ENCODE data around the gene CHI3L2. TPM values are rescaled to one million over a fixed set of nuclear protein-coding genes. Genes with fewer than 3 reads are reported as not detected.
A peak's percentile ranks its signal among the peaks of the same experiment; 100 is the strongest.

The CHI3L2 gene
- total RNA-seq, 1 donor from 2014 or later = not detected

DNA sequence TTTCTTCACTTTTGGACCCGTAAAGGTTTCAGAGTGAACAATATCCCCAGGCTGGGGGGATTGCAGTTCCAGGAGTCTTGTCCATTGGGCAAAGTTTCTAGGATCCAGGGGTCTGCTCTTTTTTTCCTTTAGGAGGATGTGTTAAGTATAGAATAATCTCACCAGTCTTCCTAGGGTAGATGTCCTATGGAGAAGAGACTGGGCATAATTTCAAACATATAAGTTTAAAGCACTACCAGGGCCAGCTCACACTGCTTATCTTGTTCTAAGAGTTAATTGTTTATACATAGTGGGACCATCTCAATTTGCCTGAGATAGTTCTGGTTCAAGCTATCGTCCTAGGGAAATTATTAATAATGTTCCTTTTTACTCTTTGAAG, 1.2 kb downstream of the CHI3L2 start:
- Mint-ChIP-seq H3K27me3 (ENCODE audit: low read depth, unreplicated experiment) (no peaks in the 10 kb centered on the region), H3K4me3 (ENCODE audit: unreplicated experiment) (no peak overlapping the region), H3K27ac (ENCODE audit: unreplicated experiment) (peak overlapping the region; percentile 93), H3K9me3 (ENCODE audit: unreplicated experiment) (no peaks in the 10 kb centered on the region), H3K4me1 (ENCODE audit: low read depth, unreplicated experiment) (peaks cover 37% of the 10 kb centered on the region), H3K36me3 (ENCODE audit: low read depth, unreplicated experiment) (no peaks in the 10 kb centered on the region)
- H3K79me2 ChIP-seq (ENCODE audit: insufficient read depth, low read length) = no peaks in the 10 kb centered on the region
- no peak for DNase-seq (ENCODE audit: low read depth)
- FAIRE-seq = no peak
- H3K4me2 ChIP-seq (ENCODE audit: low read length) = peak overlapping the region; percentile 74
- H3K4me3 ChIP-seq (ENCODE audit: insufficient read depth, low read depth, low read length) = no peak overlapping the region
- no peaks in the 10 kb centered on the region for H4K20me1 ChIP-seq (ENCODE audit: insufficient read depth, low read length)
- no peaks in the 10 kb centered on the region for H3K27me3 ChIP-seq (ENCODE audit: insufficient read depth, low read length)
- H3K27ac ChIP-seq (ENCODE audit: low read depth, low read length) = peak overlapping the region; percentile 58
- no peak overlapping the region for H2AFZ ChIP-seq (ENCODE audit: low read depth, low read length)
- TF ChIP-seq, protein P1, sequence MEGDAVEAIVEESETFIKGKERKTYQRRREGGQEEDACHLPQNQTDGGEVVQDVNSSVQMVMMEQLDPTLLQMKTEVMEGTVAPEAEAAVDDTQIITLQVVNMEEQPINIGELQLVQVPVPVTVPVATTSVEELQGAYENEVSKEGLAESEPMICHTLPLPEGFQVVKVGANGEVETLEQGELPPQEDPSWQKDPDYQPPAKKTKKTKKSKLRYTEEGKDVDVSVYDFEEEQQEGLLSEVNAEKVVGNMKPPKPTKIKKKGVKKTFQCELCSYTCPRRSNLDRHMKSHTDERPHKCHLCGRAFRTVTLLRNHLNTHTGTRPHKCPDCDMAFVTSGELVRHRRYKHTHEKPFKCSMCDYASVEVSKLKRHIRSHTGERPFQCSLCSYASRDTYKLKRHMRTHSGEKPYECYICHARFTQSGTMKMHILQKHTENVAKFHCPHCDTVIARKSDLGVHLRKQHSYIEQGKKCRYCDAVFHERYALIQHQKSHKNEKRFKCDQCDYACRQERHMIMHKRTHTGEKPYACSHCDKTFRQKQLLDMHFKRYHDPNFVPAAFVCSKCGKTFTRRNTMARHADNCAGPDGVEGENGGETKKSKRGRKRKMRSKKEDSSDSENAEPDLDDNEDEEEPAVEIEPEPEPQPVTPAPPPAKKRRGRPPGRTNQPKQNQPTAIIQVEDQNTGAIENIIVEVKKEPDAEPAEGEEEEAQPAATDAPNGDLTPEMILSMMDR (IDR thresholded peaks at IDR 0.05; ENCODE audit: insufficient read depth, low read depth, low read length) = no peak
- TF ChIP-seq EZH2 (IDR thresholded peaks at IDR 0.05; ENCODE audit: insufficient read depth, low read length) = no peak
- H3K36me3 ChIP-seq (ENCODE audit: insufficient read depth, low read length) = no peaks in the 10 kb centered on the region
- no peaks in the 10 kb centered on the region for H3K9me3 ChIP-seq (ENCODE audit: insufficient read depth, low read depth, low read length)
- peaks cover 24% of the 10 kb centered on the region for H3K4me1 ChIP-seq (ENCODE audit: insufficient read depth, low read length)
- H3K9ac ChIP-seq (ENCODE audit: low read length) = peak overlapping the region; percentile 42

DNA sequence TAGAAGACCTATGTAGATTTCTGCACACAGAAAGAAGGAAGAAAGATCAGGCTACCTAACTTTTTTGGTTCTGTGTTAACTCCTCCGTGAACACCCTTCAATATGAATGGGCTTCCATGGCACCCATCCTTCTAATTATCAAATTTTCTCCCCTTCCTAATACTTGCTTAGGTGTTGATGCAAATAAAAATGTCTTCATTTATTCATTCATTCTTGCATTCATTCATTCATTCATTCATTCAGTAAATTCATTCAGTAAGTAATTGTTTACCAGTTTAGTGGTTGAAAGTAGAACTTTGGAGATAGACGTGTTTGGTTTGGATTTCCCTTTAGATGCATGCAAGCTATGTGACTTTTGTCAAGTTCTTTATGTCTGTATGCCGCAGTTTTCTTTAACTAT, 4.6 kb downstream of the CHI3L2 start:
- Histone ChIP-seq H3K27ac (ENCODE audit: low read depth, low read length) (no peak overlapping the region), H3K9me3 (ENCODE audit: insufficient read depth, low read depth, low read length) (no peaks in the 10 kb centered on the region), H3K9ac (ENCODE audit: low read length) (no peak overlapping the region), H2AFZ (ENCODE audit: low read depth, low read length) (no peak overlapping the region), H4K20me1 (ENCODE audit: insufficient read depth, low read length) (no peaks in the 10 kb centered on the region), H3K4me2 (ENCODE audit: low read length) (no peak overlapping the region), H3K36me3 (ENCODE audit: insufficient read depth, low read length) (no peaks in the 10 kb centered on the region), H3K4me1 (ENCODE audit: insufficient read depth, low read length) (peaks cover 28% of the 10 kb centered on the region), H3K4me3 (ENCODE audit: insufficient read depth, low read depth, low read length) (no peak overlapping the region), H3K79me2 (ENCODE audit: insufficient read depth, low read length) (no peaks in the 10 kb centered on the region), H3K27me3 (ENCODE audit: insufficient read depth, low read length) (no peaks in the 10 kb centered on the region)
- Mint-ChIP-seq H3K9me3 (ENCODE audit: unreplicated experiment) (peaks cover 2% of the 10 kb centered on the region), H3K4me1 (ENCODE audit: low read depth, unreplicated experiment) (peaks cover 31% of the 10 kb centered on the region), H3K27me3 (ENCODE audit: low read depth, unreplicated experiment) (no peaks in the 10 kb centered on the region), H3K27ac (ENCODE audit: unreplicated experiment) (no peak overlapping the region), H3K36me3 (ENCODE audit: low read depth, unreplicated experiment) (no peaks in the 10 kb centered on the region), H3K4me3 (ENCODE audit: unreplicated experiment) (no peak overlapping the region)
- FAIRE-seq = no peak
- TF ChIP-seq EZH2 (IDR thresholded peaks at IDR 0.05; ENCODE audit: insufficient read depth, low read length) = no peak
- TF ChIP-seq, protein P1 (IDR thresholded peaks at IDR 0.05; ENCODE audit: insufficient read depth, low read depth, low read length) = no peak
- no peak for DNase-seq (ENCODE audit: low read depth)

DNA sequence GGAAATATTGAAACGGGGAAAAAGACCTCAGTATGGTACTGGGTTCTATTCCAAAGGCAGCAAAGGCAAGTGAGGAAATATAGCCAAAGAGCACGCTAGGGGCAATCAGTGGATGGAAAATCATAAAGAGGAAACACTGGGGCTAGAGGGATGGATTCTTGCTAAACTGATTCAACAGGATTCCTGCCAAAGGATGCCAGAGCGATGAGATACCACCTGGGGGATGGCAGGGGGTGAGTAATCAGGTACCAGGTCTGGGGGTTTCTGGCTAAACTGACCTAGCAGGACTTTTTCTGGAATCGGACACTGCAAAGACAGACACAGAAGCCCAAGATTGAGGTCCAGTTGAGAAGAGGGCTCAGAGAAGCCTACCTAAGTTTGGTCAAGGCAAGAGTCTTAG, 6.7 kb downstream of the CHI3L2 start:
- DNase-seq (ENCODE audit: low read depth) = peak; percentile 52
- peak overlapping the region; percentile 3 for H2AFZ ChIP-seq (ENCODE audit: low read depth, low read length)
- H3K27ac ChIP-seq (ENCODE audit: low read depth, low read length) = peak overlapping the region; percentile 58

More for the DNA sequence above, 6.7 kb downstream of the CHI3L2 start:
- no peaks in the 10 kb centered on the region for H4K20me1 ChIP-seq (ENCODE audit: insufficient read depth, low read length)
- no peak for FAIRE-seq
- Mint-ChIP-seq H3K27me3 (ENCODE audit: low read depth, unreplicated experiment) (no peaks in the 10 kb centered on the region), H3K4me3 (ENCODE audit: unreplicated experiment) (no peak overlapping the region), H3K4me1 (ENCODE audit: low read depth, unreplicated experiment) (peaks cover 14% of the 10 kb centered on the region), H3K27ac (ENCODE audit: unreplicated experiment) (no peak overlapping the region), H3K9me3 (ENCODE audit: unreplicated experiment) (peaks cover 2% of the 10 kb centered on the region), H3K36me3 (ENCODE audit: low read depth, unreplicated experiment) (no peaks in the 10 kb centered on the region)
- peak overlapping the region; percentile 42 for H3K4me2 ChIP-seq (ENCODE audit: low read length)
- no peak overlapping the region for H3K9ac ChIP-seq (ENCODE audit: low read length)
- no peaks in the 10 kb centered on the region for H3K27me3 ChIP-seq (ENCODE audit: insufficient read depth, low read length)
- H3K9me3 ChIP-seq (ENCODE audit: insufficient read depth, low read depth, low read length) = no peaks in the 10 kb centered on the region
- H3K4me1 ChIP-seq (ENCODE audit: insufficient read depth, low read length) = peaks cover 10% of the 10 kb centered on the region
- H3K36me3 ChIP-seq (ENCODE audit: insufficient read depth, low read length) = no peaks in the 10 kb centered on the region
- no peak overlapping the region for H3K4me3 ChIP-seq (ENCODE audit: insufficient read depth, low read depth, low read length)
- no peak for TF ChIP-seq EZH2 (IDR thresholded peaks at IDR 0.05; ENCODE audit: insufficient read depth, low read length)
- TF ChIP-seq, protein P1 (IDR thresholded peaks at IDR 0.05; ENCODE audit: insufficient read depth, low read depth, low read length) = no peak
- H3K79me2 ChIP-seq (ENCODE audit: insufficient read depth, low read length) = no peaks in the 10 kb centered on the region

Measured in astrocyte (in vitro differentiated cells and primary cell).